SK-N-SH (cell line): Measurements from ENCODE around the gene INKA1.

Experiments
- EZH2phosphoT487 ChIP-seq: fragments of 200-600 bp; sonication (generic); IDR thresholded peaks from 2 replicates; pipeline ENCODE4 v1.6.1; 2017; ENCODE audit warnings: low read depth, mixed run types, mild to moderate bottlenecking, antibody characterized with exemption, moderate library complexity, borderline replicate concordance
- JUND ChIP-seq: IDR thresholded peaks from 2 replicates; pipeline ENCODE4 v1.4.0; 2012
- POLR2AphosphoS5 ChIP-seq: IDR thresholded peaks from 2 replicates; pipeline ENCODE4 v1.6.1; 2012; ENCODE audit warnings: low read depth, low read length
- SIN3A ChIP-seq: IDR thresholded peaks from 2 replicates; pipeline ENCODE4 v1.6.1; 2012; ENCODE audit warnings: low read depth, mild to moderate bottlenecking, low read length, moderate library complexity, borderline replicate concordance
- TF ChIP-seq, protein P1 (sequence below): fragments of 200-600 bp; sonication (generic); IDR thresholded peaks from 2 replicates; pipeline ENCODE4 v1.6.1; 2017; ENCODE audit warnings: antibody characterized with exemption, mild to moderate bottlenecking, moderate library complexity

DNA sequence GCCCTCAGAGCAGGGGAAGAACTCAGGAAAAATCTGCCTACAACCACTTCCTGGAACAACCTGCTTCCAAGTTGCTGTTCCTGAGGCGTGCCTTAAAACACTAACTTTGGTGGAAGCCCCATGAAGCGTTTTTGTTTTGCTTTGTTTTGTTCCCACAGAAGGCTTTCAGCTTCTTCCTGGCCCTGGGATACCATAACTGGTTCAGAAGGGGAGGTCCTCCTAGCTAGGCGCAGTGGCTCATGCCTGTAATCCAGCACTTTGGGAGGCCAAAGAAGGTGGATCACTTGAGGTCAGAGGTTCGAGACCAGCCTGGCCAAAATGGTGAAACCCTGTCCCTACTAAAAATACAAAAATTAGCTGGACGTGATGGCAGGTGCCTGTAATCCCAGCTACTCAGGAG lies 15.5 kb upstream of the INKA1 start:
- TF ChIP-seq, protein P1, sequence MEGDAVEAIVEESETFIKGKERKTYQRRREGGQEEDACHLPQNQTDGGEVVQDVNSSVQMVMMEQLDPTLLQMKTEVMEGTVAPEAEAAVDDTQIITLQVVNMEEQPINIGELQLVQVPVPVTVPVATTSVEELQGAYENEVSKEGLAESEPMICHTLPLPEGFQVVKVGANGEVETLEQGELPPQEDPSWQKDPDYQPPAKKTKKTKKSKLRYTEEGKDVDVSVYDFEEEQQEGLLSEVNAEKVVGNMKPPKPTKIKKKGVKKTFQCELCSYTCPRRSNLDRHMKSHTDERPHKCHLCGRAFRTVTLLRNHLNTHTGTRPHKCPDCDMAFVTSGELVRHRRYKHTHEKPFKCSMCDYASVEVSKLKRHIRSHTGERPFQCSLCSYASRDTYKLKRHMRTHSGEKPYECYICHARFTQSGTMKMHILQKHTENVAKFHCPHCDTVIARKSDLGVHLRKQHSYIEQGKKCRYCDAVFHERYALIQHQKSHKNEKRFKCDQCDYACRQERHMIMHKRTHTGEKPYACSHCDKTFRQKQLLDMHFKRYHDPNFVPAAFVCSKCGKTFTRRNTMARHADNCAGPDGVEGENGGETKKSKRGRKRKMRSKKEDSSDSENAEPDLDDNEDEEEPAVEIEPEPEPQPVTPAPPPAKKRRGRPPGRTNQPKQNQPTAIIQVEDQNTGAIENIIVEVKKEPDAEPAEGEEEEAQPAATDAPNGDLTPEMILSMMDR, result no peak
- TF ChIP-seq POLR2AphosphoS5, result no peak
- TF ChIP-seq SIN3A, result no peak
- no peak for TF ChIP-seq JUND
- TF ChIP-seq EZH2phosphoT487, result no peak
